Heart left ventricle (tissue), 13 donors: ENCODE data around the gene STAG3.

ENCODE experiments used
- CTCF ChIP-seq, 12 donors: fragments of 200-600 bp; sonication (generic) in 4 of 12; IDR thresholded peaks; one replicate each; pipeline versions ENCODE4 v1.5.0 to v1.8.0; 2018 to 2022; ENCODE audit warnings: antibody characterized with exemption in 12 of 12, mild to moderate bottlenecking in 5 of 12
- POLR2A ChIP-seq, 2 donors: fragments of 450-650 bp; IDR thresholded peaks; one replicate each; pipeline ENCODE4 v1.6.1; 2017; ENCODE audit warnings: antibody characterized with exemption in 2 of 2, mild to moderate bottlenecking in 2 of 2, moderate library complexity in 2 of 2
- donor health status: ischemic (EF 13 %, LVEDD 7.1; RV severe dilation, severe dysfunction).
- donor health status: DM: no; HTN: yes; CAD: no.
- donor health status: DM: no; HTN: no; CAD: no.
- donor health status: ischemic (EF 25% LVEDD 6.9; RV normal size, moderate dysfunction).
- donor health status: ischemic (EF 25% LVEDD 5.7; RV mildly dilated, moderate dysfunction).
- donor health status: ischemic (EF 35%, LVEDD 5.7; RV mildly dilated, moderate dysfunction).
- donor health status: nonischemic (EF 11% LVEDD 7.7; RV severe dilation, severe dysfunction).
- donor health status: DM: yes; HTN: yes; CAD: no.
- donor health status: PGD.
- donor health status: ischemic (EF 29% LVEDD 5.4; RV normal size, mild dysfunction).
- donor health status: nonischemic (EF 23%, LVEDD 6.1; RV moderate dilation, normal function).

GRCh38 chr7:100221767-100222444, 44.2 kb downstream of the STAG3 start:
- no peak for TF ChIP-seq CTCF (IDR thresholded peaks at IDR 0.05)
- TF ChIP-seq POLR2A (IDR thresholded peaks at IDR 0.05), result no peak
